Mesenchymal stem cell (in vitro differentiated cells and primary cell): ENCODE data around the gene SLC5A5.
A peak's percentile ranks its signal among the peaks of the same experiment; 100 is the strongest.

Source experiments
- DNase-seq: peaks from one replicate; pipeline ENCODE4 v3.0.0-alpha.2; 2013
- H2AFZ ChIP-seq: one replicate; pipeline ENCODE4 v1.6.1; 2013; ENCODE audit warnings: low read depth, mild to moderate bottlenecking, control low read depth, inconsistent platforms, low read length, moderate library complexity
- H2AK5ac ChIP-seq: 2 replicates; pipeline ENCODE4 v1.6.1; 2013; ENCODE audit warnings: low read length, moderate library complexity, mild to moderate bottlenecking, inconsistent platforms; ENCODE audit not compliant: severe bottlenecking
- H2BK120ac ChIP-seq: one replicate; pipeline ENCODE4 v1.6.1; 2013; ENCODE audit warnings: low read depth, mild to moderate bottlenecking, inconsistent platforms, low read length, moderate library complexity
- H2BK12ac ChIP-seq, 2 experiments: one replicate each; pipeline ENCODE4 v1.6.1; 2013; ENCODE audit warnings: inconsistent platforms in 2 of 2, low read length in 2 of 2, mild to moderate bottlenecking in 2 of 2, moderate library complexity in 2 of 2, control low read depth in 1 of 2
- H2BK15ac ChIP-seq: one replicate; pipeline ENCODE4 v1.6.1; 2013; ENCODE audit warnings: mild to moderate bottlenecking, low read depth, inconsistent platforms; ENCODE audit not compliant: poor library complexity, severe bottlenecking
- H2BK5ac ChIP-seq: 2 replicates; pipeline ENCODE4 v1.6.1; 2013; ENCODE audit warnings: low read depth, mild to moderate bottlenecking, low read length, control low read depth, inconsistent platforms; ENCODE audit not compliant: poor library complexity, severe bottlenecking
- H3K14ac ChIP-seq, 2 experiments: one replicate each; pipeline ENCODE4 v1.6.1; 2013; ENCODE audit warnings: inconsistent platforms in 2 of 2, low read length in 2 of 2, control low read depth in 1 of 2, mild to moderate bottlenecking in 1 of 2, moderate library complexity in 1 of 2
- H3K18ac ChIP-seq, 2 experiments: one replicate each; pipeline ENCODE4 v1.6.1; 2013; ENCODE audit warnings: inconsistent platforms in 2 of 2, low read length in 2 of 2, control low read depth in 1 of 2, low read depth in 1 of 2, mild to moderate bottlenecking in 1 of 2
- H3K23ac ChIP-seq, 2 experiments: one replicate each; pipeline ENCODE4 v1.6.1; 2013; ENCODE audit warnings: inconsistent platforms in 2 of 2, low read length in 2 of 2, mild to moderate bottlenecking in 2 of 2, moderate library complexity in 2 of 2, control low read depth in 1 of 2
- H3K27ac ChIP-seq: 2 replicates; pipeline ENCODE4 v1.5.1; 2013; ENCODE audit warnings: mild to moderate bottlenecking, moderate library complexity, low read length, control low read depth, inconsistent platforms; ENCODE audit not compliant: poor library complexity, severe bottlenecking
- H3K27me3 ChIP-seq, 2 experiments: 2 replicates each; pipeline versions ENCODE4 v1.6.1 to v1.7.0; 2013; ENCODE audit warnings: low read length in 2 of 2, mild to moderate bottlenecking in 2 of 2, moderate library complexity in 2 of 2, control low read depth in 1 of 2, inconsistent platforms in 1 of 2; ENCODE audit not compliant: control insufficient read depth in 1 of 2, insufficient read depth in 1 of 2
- H3K36me3 ChIP-seq, 2 experiments: 2 replicates each; pipeline versions ENCODE4 v1.6.1 to v1.7.0; 2013; ENCODE audit warnings: low read length in 2 of 2, control low read depth in 1 of 2, inconsistent platforms in 1 of 2, low read depth in 1 of 2, mild to moderate bottlenecking in 1 of 2; ENCODE audit not compliant: insufficient read depth in 2 of 2, control insufficient read depth in 1 of 2
- H3K4ac ChIP-seq, 2 experiments: one replicate each; pipeline ENCODE4 v1.6.1; 2013; ENCODE audit warnings: inconsistent platforms in 2 of 2, low read length in 2 of 2, mild to moderate bottlenecking in 2 of 2, moderate library complexity in 2 of 2, control low read depth in 1 of 2, low read depth in 1 of 2
- H3K4me1 ChIP-seq: 2 replicates; pipeline ENCODE4 v1.6.1; 2013; ENCODE audit warnings: low read depth, low read length, control low read depth; ENCODE audit not compliant: control insufficient read depth, insufficient read depth
- H3K4me2 ChIP-seq: 2 replicates; pipeline ENCODE4 v1.6.1; 2013; ENCODE audit warnings: low read length, mild to moderate bottlenecking, inconsistent platforms; ENCODE audit not compliant: poor library complexity, severe bottlenecking
- H3K4me3 ChIP-seq, 2 experiments: 2 replicates each; pipeline versions ENCODE4 v1.5.1 to v1.7.0; 2013; ENCODE audit warnings: low read length in 2 of 2, mild to moderate bottlenecking in 2 of 2, control low read depth in 1 of 2, low read depth in 1 of 2; ENCODE audit not compliant: insufficient read depth in 1 of 2
- H3K79me1 ChIP-seq: replicated peaks from 2 replicates; pipeline ENCODE4 v1.6.1; 2013; ENCODE audit warnings: mild to moderate bottlenecking, control low read depth, low read length, inconsistent platforms; ENCODE audit not compliant: poor library complexity, severe bottlenecking
- H3K9ac ChIP-seq: 2 replicates; pipeline ENCODE4 v1.7.0; 2013; ENCODE audit warnings: mild to moderate bottlenecking, low read length, moderate library complexity
- H3K9me3 ChIP-seq: 2 replicates; pipeline ENCODE4 v1.7.0; 2013; ENCODE audit warnings: mild to moderate bottlenecking, low read length; ENCODE audit not compliant: control insufficient read depth
- H4K8ac ChIP-seq: one replicate; pipeline ENCODE4 v1.6.1; 2013; ENCODE audit warnings: inconsistent platforms, mild to moderate bottlenecking, low read length, moderate library complexity
- H4K91ac ChIP-seq: one replicate; pipeline ENCODE4 v1.6.1; 2013; ENCODE audit warnings: mild to moderate bottlenecking, low read length, inconsistent platforms
- WGBS: methylation state at CpG from one replicate; pipeline ENCODE4 v1.1.7; 2013; ENCODE audit warnings: mixed read lengths; 5-methylcytosine and 5-hydroxymethylcytosine counted together

The SLC5A5 gene

GRCh38 chr19:17861542-17862402 is 10.0 kb upstream of the SLC5A5 start:
- H3K79me1 ChIP-seq = no peaks in the 10 kb centered on the region
- no peak overlapping the region for H2BK15ac ChIP-seq
- no peak overlapping the region for H3K27ac ChIP-seq
- no peaks in the 10 kb centered on the region for H3K27me3 ChIP-seq
- H3K36me3 ChIP-seq = peaks cover 48 to 51% of the 10 kb centered on the region in 2 experiments
- H3K4ac ChIP-seq = no peak overlapping the region
- peaks cover 25% of the 10 kb centered on the region for H3K4me1 ChIP-seq
- H3K4me2 ChIP-seq = peak overlapping the region; percentile 41
- no peak overlapping the region for H3K23ac ChIP-seq
- H3K9ac ChIP-seq = peak overlapping the region; percentile 99
- H2AFZ ChIP-seq = no peak overlapping the region
- no peak overlapping the region for H2AK5ac ChIP-seq
- no peak overlapping the region for H3K18ac ChIP-seq
- 92% methylated on average over 23 of the region's 23 CpGs for WGBS
- H2BK120ac ChIP-seq = no peak overlapping the region
- peak overlapping the region in 1 of 2 experiments; percentile 100 for H3K4me3 ChIP-seq
- H2BK5ac ChIP-seq = no peak overlapping the region
- no peaks in the 10 kb centered on the region for H3K9me3 ChIP-seq
- H4K91ac ChIP-seq = no peak overlapping the region
- no peak overlapping the region for H2BK12ac ChIP-seq
- no peak overlapping the region for H4K8ac ChIP-seq
- no peak overlapping the region for H3K14ac ChIP-seq
- no peak for DNase-seq

- Histone ChIP-seq H3K9me3 (no peaks in the 10 kb centered on the region), H3K4me3 (no peak overlapping the region), H3K4me1 (peaks cover 25% of the 10 kb centered on the region), H4K8ac (no peak overlapping the region), H2AK5ac (no peak overlapping the region), H3K23ac (no peak overlapping the region), H2BK15ac (no peak overlapping the region), H3K4me2 (no peak overlapping the region), H3K36me3 (peaks cover 48 to 51% of the 10 kb centered on the region in 2 experiments), H3K18ac (no peak overlapping the region), H3K27me3 (peaks cover 0 to 4% of the 10 kb centered on the region in 2 experiments), H2BK5ac (no peak overlapping the region), H3K79me1 (no peaks in the 10 kb centered on the region), H3K27ac (no peak overlapping the region), H3K9ac (peak overlapping the region; percentile 3), H3K4ac (no peak overlapping the region), H2AFZ (no peak overlapping the region), H2BK120ac (no peak overlapping the region), H3K14ac (no peak overlapping the region), H2BK12ac (no peak overlapping the region), H4K91ac (no peak overlapping the region)
- 95% methylated on average over 31 of the region's 31 CpGs for WGBS
- no peak for DNase-seq
Measured at GRCh38 chr19:17862711-17863519, 8.8 kb upstream of the SLC5A5 start.

- Histone ChIP-seq H3K9me3 (no peaks in the 10 kb centered on the region), H3K14ac (no peak overlapping the region), H3K36me3 (peaks cover 48 to 51% of the 10 kb centered on the region in 2 experiments), H3K9ac (no peak overlapping the region), H3K4me3 (no peak overlapping the region), H3K4me2 (no peak overlapping the region), H2BK15ac (no peak overlapping the region), H2BK5ac (no peak overlapping the region), H3K23ac (no peak overlapping the region), H4K8ac (no peak overlapping the region), H3K4ac (no peak overlapping the region), H3K79me1 (no peaks in the 10 kb centered on the region), H4K91ac (no peak overlapping the region), H3K27me3 (peaks cover 6 to 10% of the 10 kb centered on the region in 2 experiments), H3K18ac (no peak overlapping the region), H2BK12ac (no peak overlapping the region), H2AK5ac (no peak overlapping the region), H3K4me1 (peaks cover 25% of the 10 kb centered on the region), H2BK120ac (no peak overlapping the region), H3K27ac (no peak overlapping the region), H2AFZ (no peak overlapping the region)
- 90% methylated on average over 8 of the region's 8 CpGs for WGBS
- DNase-seq = no peak
Measured at GRCh38 chr19:17863520-17864182, 8.1 kb upstream of the SLC5A5 start.
